Globus pallidus (tissue), 1 donor: ENCODE data around the gene RFXAP.
"Not testable (repeated sequence)": the region's sequence is repeated elsewhere in the genome, so short reads cannot be mapped to it uniquely, and the experiment has no call there.

Source experiments
- DNase-seq: peaks from one replicate; pipeline ENCODE4 v3.0.0-alpha.2; 2015; ENCODE audit warnings: low spot score

Gene RFXAP, protein sequence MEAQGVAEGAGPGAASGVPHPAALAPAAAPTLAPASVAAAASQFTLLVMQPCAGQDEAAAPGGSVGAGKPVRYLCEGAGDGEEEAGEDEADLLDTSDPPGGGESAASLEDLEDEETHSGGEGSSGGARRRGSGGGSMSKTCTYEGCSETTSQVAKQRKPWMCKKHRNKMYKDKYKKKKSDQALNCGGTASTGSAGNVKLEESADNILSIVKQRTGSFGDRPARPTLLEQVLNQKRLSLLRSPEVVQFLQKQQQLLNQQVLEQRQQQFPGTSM

GRCh38 chr13:36818804-36819738 lies at the start of gene RFXAP:
RFXAP (plus strand) TSS chr13:36819222; CDS start chr13:36819358, 136 bp downstream.
- peak; percentile 88 for DNase-seq

DNA sequence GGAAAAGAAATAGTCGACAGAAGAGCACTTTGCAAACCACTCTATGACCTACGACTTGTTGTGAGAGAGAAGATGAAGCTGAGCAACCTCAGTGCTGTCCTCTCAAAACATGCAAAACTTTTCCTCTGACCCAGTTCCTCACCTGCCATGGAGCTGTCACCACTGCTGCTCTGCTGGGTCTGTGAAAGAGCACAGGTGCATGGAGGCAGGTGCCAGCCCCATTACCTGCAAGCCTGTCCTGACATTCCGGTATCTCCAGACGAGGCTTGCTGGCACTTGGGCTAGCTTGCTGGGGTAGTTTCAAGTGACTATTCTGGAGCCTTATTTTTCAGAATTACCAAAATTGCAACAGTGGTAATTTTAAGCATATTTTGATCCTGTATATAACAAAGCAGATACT lies 49.5 kb upstream of the RFXAP start:
- DNase-seq = no peak

- no peak for DNase-seq
These were observed 48.3 kb upstream of the RFXAP start for GRCh38 chr13:36770741-36771140.

DNA sequence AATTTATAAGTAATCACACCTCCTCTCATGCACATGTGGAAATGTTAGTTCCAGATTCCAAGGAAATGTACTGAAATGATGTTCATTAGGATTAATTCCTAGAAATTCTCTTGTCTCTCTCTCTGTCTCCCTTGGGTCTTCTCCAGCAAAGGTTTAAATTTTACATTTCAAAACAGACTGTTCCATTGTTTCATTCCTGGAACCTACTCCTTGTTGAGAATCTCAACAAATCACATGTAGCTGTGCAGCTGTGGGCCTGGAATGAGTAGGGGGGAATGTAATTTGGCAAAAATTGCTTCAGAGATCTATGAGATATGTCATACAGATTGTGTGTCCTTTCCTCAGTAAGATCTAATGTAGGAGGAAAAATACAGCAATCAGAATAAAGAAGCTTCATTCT lies 46.2 kb upstream of the RFXAP start:
- DNase-seq = no peak

- no peak for DNase-seq
These were observed 44.1 kb upstream of the RFXAP start for GRCh38 chr13:36774931-36775330.

GRCh38 chr13:36776175-36776574 lies 42.8 kb upstream of the RFXAP start:
- no peak for DNase-seq

GRCh38 chr13:36778083-36778671 lies 40.8 kb upstream of the RFXAP start:
- no peak for DNase-seq

- no peak for DNase-seq
These were observed 35.1 kb upstream of the RFXAP start for GRCh38 chr13:36783890-36784289.

- not testable (repeated sequence) for DNase-seq
These were observed 32.8 kb upstream of the RFXAP start for GRCh38 chr13:36786175-36786574.

- no peak for DNase-seq
These were observed 31.8 kb upstream of the RFXAP start for GRCh38 chr13:36787181-36787580.

DNA sequence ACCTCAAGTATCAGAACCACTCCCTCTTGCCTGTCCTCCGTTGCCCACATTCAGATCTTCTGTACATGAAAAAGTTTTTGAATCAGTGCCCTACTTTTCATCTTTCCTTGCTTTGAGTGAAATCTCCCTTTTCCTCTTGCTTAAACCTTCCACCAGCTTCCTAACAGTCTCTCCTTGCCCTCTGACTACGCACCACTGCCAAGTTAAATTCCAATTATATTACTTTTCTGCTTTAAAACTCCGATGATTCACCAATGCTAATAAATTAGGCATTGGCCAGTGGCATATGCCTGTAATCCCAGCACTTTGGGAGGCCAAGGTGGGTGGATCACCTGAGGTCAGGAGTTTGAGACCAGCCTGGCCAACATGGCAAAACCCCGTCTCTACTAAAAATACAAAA lies 30.7 kb upstream of the RFXAP start:
- no peak for DNase-seq

DNA sequence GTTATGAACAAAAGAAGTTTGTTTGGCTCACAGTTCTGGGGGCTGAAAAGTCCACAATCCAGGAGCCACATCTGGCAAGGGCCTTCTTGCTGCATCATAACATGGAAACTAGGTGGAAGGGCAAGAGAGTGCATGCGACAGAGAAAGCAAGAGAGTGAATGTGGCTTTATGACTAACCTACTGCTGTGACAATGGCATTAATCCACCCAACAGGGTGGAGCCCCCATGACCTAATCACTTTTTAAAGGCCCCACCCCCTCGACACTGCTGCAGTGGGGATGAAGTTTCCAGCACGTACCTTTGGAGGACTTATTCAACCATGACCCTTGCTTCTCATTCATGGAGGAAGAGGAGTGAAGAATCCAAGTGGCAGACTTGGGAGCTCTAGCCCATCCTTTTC lies 30.0 kb upstream of the RFXAP start:
- DNase-seq = no peak

- DNase-seq = no peak
These were observed 29.3 kb upstream of the RFXAP start for GRCh38 chr13:36789730-36790129.

DNA sequence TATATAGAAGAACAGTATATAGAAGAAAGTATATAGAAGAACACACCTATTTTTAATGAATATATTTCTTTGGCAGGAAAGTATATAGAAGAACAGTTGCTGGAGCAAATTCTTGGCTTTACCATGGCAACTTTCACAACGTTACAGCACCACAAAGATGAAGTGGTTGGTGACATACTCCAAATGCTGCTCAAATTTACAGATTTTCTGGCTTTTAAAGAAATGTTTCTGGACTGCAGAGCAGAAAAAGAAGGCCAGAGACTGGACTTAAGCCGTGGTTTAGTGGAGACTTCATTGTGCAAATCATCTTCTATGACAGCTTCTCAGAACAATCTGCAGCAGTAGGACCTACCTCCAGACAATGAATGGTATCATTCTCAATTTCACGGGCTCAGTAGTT lies 24.3 kb upstream of the RFXAP start:
- DNase-seq = no peak

DNA sequence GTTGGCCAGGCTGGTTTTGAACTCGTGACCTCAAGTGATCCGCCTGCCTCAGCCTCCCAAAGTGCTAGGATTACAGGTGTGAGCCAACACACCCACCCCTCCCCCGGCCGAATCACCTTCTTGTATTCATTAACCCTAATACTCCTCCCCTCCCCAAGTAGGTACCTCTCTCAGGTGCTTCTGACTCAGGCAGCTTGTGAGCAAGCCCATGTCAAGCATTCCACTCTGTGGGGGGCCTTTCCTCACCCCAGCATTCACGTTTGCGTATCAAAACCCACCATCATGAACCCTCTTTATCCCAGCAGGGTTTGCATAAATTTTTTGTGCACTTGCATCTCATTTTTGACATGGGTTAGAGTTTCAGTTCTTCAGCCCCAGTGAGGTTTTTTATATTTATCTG lies 23.6 kb upstream of the RFXAP start:
- DNase-seq = no peak

- DNase-seq = no peak
These were observed 23.0 kb upstream of the RFXAP start for GRCh38 chr13:36796052-36796451.

- DNase-seq = no peak
These were observed 18.0 kb upstream of the RFXAP start for GRCh38 chr13:36801035-36801434.

DNA sequence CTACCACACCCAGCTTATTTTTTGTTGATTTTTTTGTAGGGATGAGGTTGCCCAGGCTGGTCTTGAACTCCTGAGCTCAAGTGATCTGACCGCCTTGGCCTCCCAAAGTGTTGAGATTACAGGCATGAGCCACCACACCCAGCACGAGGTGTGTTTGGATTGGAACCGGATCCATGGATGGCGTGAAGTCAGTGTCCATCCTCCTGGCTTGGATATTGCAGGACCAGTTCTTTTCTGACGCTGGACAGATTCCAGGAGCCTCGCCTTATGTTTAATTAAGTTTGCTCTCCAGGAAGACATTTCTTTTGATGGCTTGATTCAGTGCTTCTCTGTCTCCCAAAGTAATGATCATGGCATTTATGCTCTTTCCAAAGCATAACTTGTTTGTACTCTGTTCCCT lies 14.4 kb upstream of the RFXAP start:
- DNase-seq = no peak

- peak; percentile 29 for DNase-seq
These were observed 12.9 kb upstream of the RFXAP start for GRCh38 chr13:36806102-36806501.

- no peak for DNase-seq
These were observed 11.4 kb upstream of the RFXAP start for GRCh38 chr13:36807616-36808015.

DNA sequence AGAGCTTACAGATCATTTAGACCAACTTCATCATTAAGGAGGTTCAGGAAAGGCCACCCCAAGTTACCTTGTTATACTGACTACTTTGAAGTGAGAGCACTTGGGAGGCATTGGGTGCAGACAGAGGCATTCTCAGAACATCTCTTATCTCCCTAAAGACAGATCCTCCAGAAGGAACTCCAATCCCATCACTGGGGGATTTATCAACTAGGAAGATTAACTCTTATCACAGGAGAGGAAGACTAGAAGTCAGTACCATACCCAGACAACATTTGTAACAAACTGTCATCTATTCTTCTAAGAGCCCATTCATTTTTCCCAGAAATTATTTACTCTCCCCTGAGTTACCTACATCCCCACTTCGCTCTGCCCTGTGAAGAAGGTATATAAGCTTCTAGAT lies 5.8 kb upstream of the RFXAP start:
- DNase-seq = no peak

GRCh38 chr13:36814465-36814864 lies 4.6 kb upstream of the RFXAP start:
- peak; percentile 12 for DNase-seq

DNA sequence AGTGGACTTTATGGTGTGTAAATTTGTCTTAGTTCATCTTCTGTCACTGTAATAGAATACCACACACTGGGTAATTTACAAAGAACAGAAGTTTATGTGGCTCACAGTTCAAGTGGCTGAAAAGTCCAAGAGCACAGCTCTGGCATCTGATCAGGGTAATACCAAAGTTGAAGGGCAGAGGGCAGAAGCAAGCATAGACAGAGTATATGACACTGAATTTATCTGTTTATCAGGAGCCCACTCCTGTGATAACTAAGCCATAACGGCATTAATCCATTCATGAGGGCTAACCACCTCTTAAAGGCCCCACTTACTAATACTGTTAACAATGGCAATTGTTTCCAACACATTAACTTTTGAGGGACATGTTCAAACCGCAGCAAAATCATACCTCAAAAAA lies 4.0 kb upstream of the RFXAP start:
- no peak for DNase-seq
